OCI-LY7 (cell line): Measurements from ENCODE around the gene ISLR2.

Experiments
- EZH2phosphoT487 ChIP-seq: fragments of 200-600 bp; sonication (generic); IDR thresholded peaks from 2 replicates; pipeline ENCODE4 v1.6.1; 2018; ENCODE audit warnings: low read depth, borderline replicate concordance, mild to moderate bottlenecking, mixed run types, antibody characterized with exemption, low read length, moderate library complexity, mixed read lengths
- TF ChIP-seq, protein P1 (sequence below): fragments of 200-600 bp; sonication (generic); conservative IDR thresholded peaks from 2 replicates; pipeline ENCODE4 v1.5.1; 2014; ENCODE audit warnings: mild to moderate bottlenecking, antibody characterized with exemption, low read length, moderate library complexity, mixed read lengths

DNA sequence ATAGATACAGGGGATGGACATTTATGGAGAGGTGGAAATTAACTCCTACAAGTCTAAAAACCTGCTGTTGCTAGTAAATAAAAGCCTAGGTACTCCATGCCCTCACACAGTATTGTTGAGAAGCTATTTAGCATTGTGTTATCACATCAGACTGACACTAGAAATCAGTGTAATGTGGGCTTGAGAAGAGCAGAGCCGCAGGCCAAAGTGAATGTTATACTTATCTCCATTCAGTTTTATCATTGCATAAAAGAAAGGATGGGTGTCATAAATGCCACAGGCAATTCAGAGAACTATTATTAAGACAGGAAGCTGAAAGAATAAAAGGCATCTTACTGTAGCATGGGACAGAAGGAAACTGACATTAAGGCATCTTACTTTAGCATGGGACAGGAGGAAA is 29.4 kb downstream of the ISLR2 start:
- TF ChIP-seq, protein P1, sequence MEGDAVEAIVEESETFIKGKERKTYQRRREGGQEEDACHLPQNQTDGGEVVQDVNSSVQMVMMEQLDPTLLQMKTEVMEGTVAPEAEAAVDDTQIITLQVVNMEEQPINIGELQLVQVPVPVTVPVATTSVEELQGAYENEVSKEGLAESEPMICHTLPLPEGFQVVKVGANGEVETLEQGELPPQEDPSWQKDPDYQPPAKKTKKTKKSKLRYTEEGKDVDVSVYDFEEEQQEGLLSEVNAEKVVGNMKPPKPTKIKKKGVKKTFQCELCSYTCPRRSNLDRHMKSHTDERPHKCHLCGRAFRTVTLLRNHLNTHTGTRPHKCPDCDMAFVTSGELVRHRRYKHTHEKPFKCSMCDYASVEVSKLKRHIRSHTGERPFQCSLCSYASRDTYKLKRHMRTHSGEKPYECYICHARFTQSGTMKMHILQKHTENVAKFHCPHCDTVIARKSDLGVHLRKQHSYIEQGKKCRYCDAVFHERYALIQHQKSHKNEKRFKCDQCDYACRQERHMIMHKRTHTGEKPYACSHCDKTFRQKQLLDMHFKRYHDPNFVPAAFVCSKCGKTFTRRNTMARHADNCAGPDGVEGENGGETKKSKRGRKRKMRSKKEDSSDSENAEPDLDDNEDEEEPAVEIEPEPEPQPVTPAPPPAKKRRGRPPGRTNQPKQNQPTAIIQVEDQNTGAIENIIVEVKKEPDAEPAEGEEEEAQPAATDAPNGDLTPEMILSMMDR: no peak
- TF ChIP-seq EZH2phosphoT487: no peak
